Natural killer cell (primary cell): ENCODE measurements around the gene FHIT. TPM values are rescaled to one million over a fixed set of nuclear protein-coding genes. Genes with fewer than 3 reads are reported as not detected.

Experiments
- ATAC-seq, 3 donors: fragments of 150-1000 bp in 2 of 3; fragments of 200-7000 bp in 1 of 3; cut with Tn5 transposase; 1 replicate in 1 of 3; 2 replicates in 2 of 3; pipeline ENCODE4 v1.10.0; 2021; ENCODE audit warnings: mild to moderate bottlenecking in 2 of 3, moderate library complexity in 2 of 3
- DNase-seq, 2 donors: peaks; one replicate each; pipeline versions ENCODE4 v3.0.0 to v3.0.0-alpha.2; 2013 to 2021; ENCODE audit warnings: mixed read lengths in 1 of 2
- H3K27ac ChIP-seq: one replicate; pipeline ENCODE4 v1.5.1; 2013; ENCODE audit warnings: mild to moderate bottlenecking, low read length
- H3K27me3 ChIP-seq: one replicate; pipeline ENCODE4 v1.6.1; 2013; ENCODE audit warnings: low read length; ENCODE audit not compliant: control insufficient read depth, insufficient read depth
- H3K36me3 ChIP-seq: one replicate; pipeline ENCODE4 v1.6.1; 2013; ENCODE audit warnings: low read length; ENCODE audit not compliant: control insufficient read depth, insufficient read depth
- H3K4me1 ChIP-seq: one replicate; pipeline ENCODE4 v1.6.1; 2013; ENCODE audit warnings: low read length; ENCODE audit not compliant: control insufficient read depth, insufficient read depth
- H3K4me3 ChIP-seq: one replicate; pipeline ENCODE4 v1.5.1; 2013; ENCODE audit warnings: low read length
- H3K9me3 ChIP-seq: one replicate; pipeline ENCODE4 v1.6.1; 2013; ENCODE audit warnings: low read length; ENCODE audit not compliant: control insufficient read depth, insufficient read depth
- H3K27ac Mint-ChIP-seq, 2 donors: one replicate each; pipeline ENCODE4 v1.8.0; 2022; ENCODE audit warnings: mild to moderate bottlenecking in 2 of 2, mixed read lengths in 2 of 2, moderate library complexity in 1 of 2
- H3K27me3 Mint-ChIP-seq, 2 donors: one replicate each; pipeline ENCODE4 v1.8.0; 2022; ENCODE audit warnings: low read depth in 2 of 2, mixed read lengths in 2 of 2
- H3K36me3 Mint-ChIP-seq: one replicate; pipeline ENCODE4 v1.8.0; 2022; ENCODE audit warnings: mixed read lengths
- H3K4me1 Mint-ChIP-seq, 2 donors: one replicate each; pipeline ENCODE4 v1.8.0; 2022; ENCODE audit warnings: mixed read lengths in 2 of 2
- H3K4me3 Mint-ChIP-seq: one replicate; pipeline ENCODE4 v1.8.0; 2022; ENCODE audit warnings: mild to moderate bottlenecking, moderate library complexity, mixed read lengths
- H3K9me3 Mint-ChIP-seq, 2 donors: one replicate each; pipeline ENCODE4 v1.8.0; 2022; ENCODE audit warnings: mixed read lengths in 2 of 2
- CTCF ChIP-seq: fragments of 200-600 bp; IDR thresholded peaks from one replicate; pipeline ENCODE4 v1.8.0; 2022; ENCODE audit warnings: antibody characterized with exemption
- WGBS: methylation state at CpG from one replicate; pipeline ENCODE4 v1.1.7; 2013; ENCODE audit warnings: missing lambda C conversion rate; ENCODE audit not compliant: insufficient coverage; 5-methylcytosine and 5-hydroxymethylcytosine counted together
- intact Hi-C: fragments of 100-400 bp; cut with micrococcal nuclease; formaldehyde crosslinking; loops from one replicate; pipeline ENCODE4 v1.14.2; 2022
- total RNA-seq, 4 donors: library from RNA; stranded (reverse); fragments of 120-200 nt in 1 of 4; gene quantifications; one replicate each; pipeline versions ENCODE4 v1.2.3 to v1.2.4, GENCODE V29; 2013 to 2022

The FHIT gene
- total RNA-seq, 3 donors from 2014 or later (not counting 1 experiment from before 2014, with no cell fraction given), result 2.7 to 6.1 (median 3.3) TPM

DNA sequence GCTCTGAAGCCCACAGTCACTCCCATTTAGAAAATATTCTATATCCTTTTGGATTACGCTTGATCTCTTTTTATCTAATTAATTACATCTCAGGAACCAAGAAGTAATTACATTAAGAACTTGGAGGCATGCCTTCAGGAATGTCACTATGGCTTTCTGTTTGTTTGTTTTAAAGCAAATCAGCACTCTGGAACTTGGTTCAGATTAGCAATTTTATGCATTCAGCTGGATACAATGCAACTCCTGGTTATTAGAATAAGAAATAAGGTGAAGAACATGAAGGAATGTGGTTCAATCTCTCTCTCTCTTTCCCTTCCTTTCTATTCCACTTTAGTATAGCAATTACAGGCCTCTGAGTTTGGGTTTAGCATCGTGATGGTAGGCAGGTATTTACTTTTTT lies 235.8 kb downstream of the FHIT start:
- H3K4me3 ChIP-seq, result no peak overlapping the region
- H3K27ac ChIP-seq, result no peak overlapping the region
- H3K4me1 ChIP-seq, result no peaks in the 10 kb centered on the region
- Mint-ChIP-seq H3K4me3 (no peak overlapping the region), H3K27ac (no peak overlapping the region), H3K27me3 (no peaks in the 10 kb centered on the region), H3K9me3 (peaks cover 0 to 2% of the 10 kb centered on the region in 2 donors), H3K36me3 (no peaks in the 10 kb centered on the region), H3K4me1 (no peaks in the 10 kb centered on the region)
- WGBS, result 81% methylated on average over 2 of the region's 2 CpGs
- no peaks in the 10 kb centered on the region for H3K36me3 ChIP-seq
- DNase-seq (no peak), ATAC-seq (no peak)
- H3K9me3 ChIP-seq, result no peaks in the 10 kb centered on the region
- intact Hi-C loops, result no loop called here
- H3K27me3 ChIP-seq, result no peaks in the 10 kb centered on the region
- no peak for TF ChIP-seq CTCF

DNA sequence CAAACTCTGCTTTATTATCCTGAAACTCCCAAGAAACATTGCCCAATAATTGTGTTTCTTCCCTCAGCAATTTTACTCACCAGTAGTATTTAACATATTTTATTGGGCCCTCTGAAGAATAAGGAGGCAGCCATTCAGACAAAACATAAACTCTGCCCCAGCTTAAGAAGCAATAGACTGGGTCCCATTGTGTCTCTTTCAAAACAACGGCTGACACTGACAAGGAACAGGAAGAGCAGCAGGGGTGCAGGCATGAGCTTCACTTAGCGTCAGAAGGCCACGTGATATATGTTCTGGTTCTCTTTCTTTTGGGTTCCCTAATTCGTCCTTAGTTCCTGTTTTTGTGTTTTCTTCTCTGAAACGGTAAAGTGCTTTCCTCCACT lies 242.3 kb downstream of the FHIT start:
- Mint-ChIP-seq H3K36me3 (no peaks in the 10 kb centered on the region), H3K4me3 (no peak overlapping the region), H3K27me3 (no peaks in the 10 kb centered on the region), H3K27ac (no peak overlapping the region), H3K4me1 (no peaks in the 10 kb centered on the region), H3K9me3 (peaks cover 0 to 3% of the 10 kb centered on the region in 2 donors)
- no peaks in the 10 kb centered on the region for H3K4me1 ChIP-seq
- H3K4me3 ChIP-seq, result no peak overlapping the region
- H3K36me3 ChIP-seq, result no peaks in the 10 kb centered on the region
- H3K27me3 ChIP-seq, result no peaks in the 10 kb centered on the region
- ATAC-seq, result peak in 1 of 3 donors; percentile 49
- intact Hi-C loops, result no loop called here
- H3K9me3 ChIP-seq, result no peaks in the 10 kb centered on the region
- no peak for TF ChIP-seq CTCF
- no peak overlapping the region for H3K27ac ChIP-seq
- DNase-seq, result no peak
- WGBS, result 29% methylated on average over 3 of the region's 5 CpGs

- Histone ChIP-seq H3K4me1 (no peaks in the 10 kb centered on the region), H3K27ac (no peak overlapping the region), H3K9me3 (no peaks in the 10 kb centered on the region), H3K27me3 (no peaks in the 10 kb centered on the region), H3K36me3 (no peaks in the 10 kb centered on the region), H3K4me3 (no peak overlapping the region)
- H3K9me3 Mint-ChIP-seq, result peaks cover 0 to 3% of the 10 kb centered on the region in 2 donors
- H3K4me3 Mint-ChIP-seq, result no peak overlapping the region
- DNase-seq, result no peak
- H3K27me3 Mint-ChIP-seq, result no peaks in the 10 kb centered on the region
- intact Hi-C loops, result no loop called here
- no peak for TF ChIP-seq CTCF
- no peaks in the 10 kb centered on the region for H3K4me1 Mint-ChIP-seq
- H3K36me3 Mint-ChIP-seq, result no peaks in the 10 kb centered on the region
- no peak overlapping the region for H3K27ac Mint-ChIP-seq
- 89% methylated on average over 5 of the region's 5 CpGs for WGBS
- no peak for ATAC-seq
Observed at GRCh38 chr3:61008153-61008997, 242.9 kb downstream of the FHIT start.

GRCh38 chr3:61005591-61005990 lies 245.7 kb downstream of the FHIT start:
- H3K4me1 Mint-ChIP-seq, result no peaks in the 10 kb centered on the region
- no peak overlapping the region for H3K27ac Mint-ChIP-seq
- intact Hi-C loops, result no loop called here
- Histone ChIP-seq H3K4me3 (no peak overlapping the region), H3K36me3 (no peaks in the 10 kb centered on the region), H3K4me1 (no peaks in the 10 kb centered on the region), H3K9me3 (no peaks in the 10 kb centered on the region), H3K27ac (no peak overlapping the region), H3K27me3 (no peaks in the 10 kb centered on the region)
- H3K4me3 Mint-ChIP-seq, result no peak overlapping the region
- no peaks in the 10 kb centered on the region for H3K36me3 Mint-ChIP-seq
- ATAC-seq (no peak), DNase-seq (no peak)
- WGBS, result 83% methylated on average over 4 of the region's 4 CpGs
- H3K27me3 Mint-ChIP-seq, result no peaks in the 10 kb centered on the region
- TF ChIP-seq CTCF, result no peak
- peaks cover 0 to 3% of the 10 kb centered on the region in 2 donors for H3K9me3 Mint-ChIP-seq
